ENCODE data around the gene GPN1.

- no peak for TF ChIP-seq CTCF (conservative IDR thresholded peaks at IDR 0.05)
- TF ChIP-seq ZFX (IDR thresholded peaks at IDR 0.05): no peak
Observed at GRCh38 chr2:27690052-27690451, 61.2 kb downstream of the GPN1 start.
